Measurements from ENCODE around the gene DMXL2. TPM values are rescaled to one million over a fixed set of nuclear protein-coding genes. Genes with fewer than 3 reads are reported as not detected.

DMXL2 gene
- total and polyA plus RNA-seq, 9 of the 15 experiments (the other 6 are each of a cell fraction or from before 2014, with no cell fraction given), result 9.3 to 57.7 (median 30.7) TPM

- TF ChIP-seq ZNF695 (CRISPR knock-in tag; IDR thresholded peaks at IDR 0.05) (no peak), ZNF644 (tag; IDR thresholded peaks at IDR 0.05; ENCODE audit: low read depth) (peak; percentile 85; the same call in 1 of the 2 replicates), ZKSCAN8 (CRISPR knock-in tag; IDR thresholded peaks at IDR 0.05) (0 out of 2 replicates have a peak, but pooled peaks have one; percentile 67), RUNX1 (IDR thresholded peaks at IDR 0.05; ENCODE audit: low read depth) (peak; percentile 85), WHSC1 (IDR thresholded peaks at IDR 0.05; ENCODE audit: low read length) (no peak), PYGO2 (tag; IDR thresholded peaks at IDR 0.05) (no peak; the same call in 1 of the 2 replicates), DPF2 (IDR thresholded peaks at IDR 0.05) (peak; percentile 97), ZNF140 (CRISPR knock-in tag; IDR thresholded peaks at IDR 0.05) (no peak), NR2C1 (IDR thresholded peaks at IDR 0.05) (peak; percentile 87), NR2C1 (tag; IDR thresholded peaks at IDR 0.05) (peak; percentile 91), MCM3 (IDR thresholded peaks at IDR 0.05) (no peak), ZNF408 (CRISPR knock-in tag; IDR thresholded peaks at IDR 0.05; ENCODE audit: low read depth) (no peak), ZFP91 (CRISPR knock-in tag; IDR thresholded peaks at IDR 0.05) (no peak)
These were observed 24.6 kb upstream of the DMXL2 start (continued) for GRCh38 chr15:51647128-51647562.
